Vagina (tissue), 2 donors: ENCODE measurements around the gene CLEC7A. TPM values are rescaled to one million over a fixed set of nuclear protein-coding genes. Genes with fewer than 3 reads are reported as not detected.

ENCODE experiments used
- DNase-seq, 2 donors: peaks; one replicate each; pipeline ENCODE4 v3.0.0-alpha.2; 2017; ENCODE audit errors: extremely low spot score in 2 of 2
- H3K27ac ChIP-seq: fragments of 200-600 bp; sonication (generic); one replicate; pipeline ENCODE4 v1.5.1; 2019
- H3K27me3 ChIP-seq: fragments of 200-600 bp; sonication (generic); one replicate; pipeline ENCODE4 v1.5.1; 2019
- H3K36me3 ChIP-seq, 2 donors: fragments of 200-600 bp; sonication (generic); one replicate each; pipeline ENCODE4 v1.5.1; 2017 to 2019
- H3K4me1 ChIP-seq: fragments of 200-600 bp; sonication (generic); one replicate; pipeline ENCODE4 v1.5.1; 2019
- H3K4me3 ChIP-seq, 2 donors: fragments of 200-600 bp; sonication (generic); 1 replicate in 1 of 2; 2 replicates in 1 of 2; pipeline ENCODE4 v1.5.1; 2016 to 2019
- H3K9me3 ChIP-seq: fragments of 200-600 bp; sonication (generic); one replicate; pipeline ENCODE4 v1.5.1; 2019
- CTCF ChIP-seq, 3 experiments: fragments of 450-650 bp in 2 of 3; fragments of 200-600 bp in 1 of 3; sonication (generic) in 1 of 3; IDR thresholded peaks; one replicate each; pipeline ENCODE4 v1.5.1; 2017 to 2019; ENCODE audit warnings: antibody characterized with exemption in 3 of 3, mild to moderate bottlenecking in 2 of 3, moderate library complexity in 2 of 3
- POLR2A ChIP-seq, 2 donors: fragments of 450-650 bp; IDR thresholded peaks; one replicate each; pipeline ENCODE4 v1.6.1; 2017; ENCODE audit warnings: antibody characterized with exemption in 2 of 2, mild to moderate bottlenecking in 2 of 2, moderate library complexity in 2 of 2
- POLR2AphosphoS5 ChIP-seq, 2 donors: sonication (generic); formaldehyde crosslinking; IDR thresholded peaks; one replicate each; pipeline ENCODE4 v1.9.0; 2017; ENCODE audit warnings: antibody characterized with exemption in 2 of 2, mild to moderate bottlenecking in 2 of 2, low read depth in 1 of 2; ENCODE audit not compliant: insufficient read depth in 1 of 2
- intact Hi-C: fragments of 100-400 bp; cut with DNase I; formaldehyde crosslinking; loops from one replicate; pipeline ENCODE4 v1.15.1; 2023
- total RNA-seq: library from RNA; depleted of rRNA; stranded (reverse); fragments of >200 nt; gene quantifications from one replicate; pipeline ENCODE4 v1.2.3, GENCODE V29; 2016

The CLEC7A gene
- total RNA-seq, 1 donor from 2014 or later: 7.9 TPM

GRCh38 chr12:10163084-10163483 lies 33.1 kb upstream of the CLEC7A start:
- intact Hi-C loops: no loop called here

GRCh38 chr12:10160617-10161385 lies 30.8 kb upstream of the CLEC7A start:
- no peaks in the 10 kb centered on the region for H3K4me1 ChIP-seq
- intact Hi-C loops: no loop called here
- no peak for DNase-seq
- H3K4me3 ChIP-seq: no peak overlapping the region
- no peaks in the 10 kb centered on the region for H3K36me3 ChIP-seq
- TF ChIP-seq CTCF (IDR thresholded peaks at IDR 0.05): no peak
- no peaks in the 10 kb centered on the region for H3K27me3 ChIP-seq
- no peaks in the 10 kb centered on the region for H3K9me3 ChIP-seq
- no peak overlapping the region for H3K27ac ChIP-seq

More at GRCh38 chr12:10163084-10163483, 33.1 kb upstream of the CLEC7A start:
- Histone ChIP-seq H3K27me3 (no peaks in the 10 kb centered on the region), H3K4me3 (no peak overlapping the region), H3K36me3 (no peaks in the 10 kb centered on the region), H3K9me3 (no peaks in the 10 kb centered on the region), H3K27ac (no peak overlapping the region), H3K4me1 (no peaks in the 10 kb centered on the region)
- DNase-seq: no peak
- no peak for TF ChIP-seq CTCF (IDR thresholded peaks at IDR 0.05)
- no peak for TF ChIP-seq POLR2AphosphoS5 (IDR thresholded peaks at IDR 0.05; ENCODE audit: insufficient read depth in 1 of 2, low read depth in 1 of 2)
- no peak for TF ChIP-seq POLR2A (IDR thresholded peaks at IDR 0.05)

GRCh38 chr12:10159280-10159679 lies 29.3 kb upstream of the CLEC7A start:
- intact Hi-C loops: loop anchor here (10.0 kb wide), 1 partner anchor 406 kb away; no protein-coding TSS in a partner anchor
- H3K4me3 ChIP-seq: no peak overlapping the region
- no peak for DNase-seq
- no peaks in the 10 kb centered on the region for H3K27me3 ChIP-seq
- no peaks in the 10 kb centered on the region for H3K4me1 ChIP-seq
- no peak overlapping the region for H3K27ac ChIP-seq
- TF ChIP-seq POLR2AphosphoS5 (IDR thresholded peaks at IDR 0.05; ENCODE audit: insufficient read depth in 1 of 2, low read depth in 1 of 2) (no peak), CTCF (IDR thresholded peaks at IDR 0.05) (no peak), POLR2A (IDR thresholded peaks at IDR 0.05) (no peak)
- no peaks in the 10 kb centered on the region for H3K36me3 ChIP-seq
- no peaks in the 10 kb centered on the region for H3K9me3 ChIP-seq

GRCh38 chr12:10158406-10158805 lies 28.4 kb upstream of the CLEC7A start:
- DNase-seq: no peak

More at GRCh38 chr12:10158406-10158805, 28.4 kb upstream of the CLEC7A start:
- intact Hi-C loops: loop anchor here (10.0 kb wide), 1 partner anchor 406 kb away; no protein-coding TSS in a partner anchor
- H3K9me3 ChIP-seq: no peaks in the 10 kb centered on the region
- H3K4me1 ChIP-seq: no peaks in the 10 kb centered on the region
- H3K36me3 ChIP-seq: no peaks in the 10 kb centered on the region
- H3K4me3 ChIP-seq: no peak overlapping the region
- TF ChIP-seq POLR2A (IDR thresholded peaks at IDR 0.05): no peak
- TF ChIP-seq POLR2AphosphoS5 (IDR thresholded peaks at IDR 0.05; ENCODE audit: insufficient read depth in 1 of 2, low read depth in 1 of 2): no peak
- no peak for TF ChIP-seq CTCF (IDR thresholded peaks at IDR 0.05)
- H3K27me3 ChIP-seq: no peaks in the 10 kb centered on the region
- H3K27ac ChIP-seq: no peak overlapping the region
